NCI-H748 (cell line): ENCODE data around the gene ROR2.
A peak's percentile ranks its signal among the peaks of the same experiment; 100 is the strongest.

Source experiments
- DNase-seq: peaks from one replicate; lab custom pipeline; 2025; ENCODE audit not compliant: unreplicated experiment; lab: John Stamatoyannopoulos, UW

The ROR2 gene

DNA sequence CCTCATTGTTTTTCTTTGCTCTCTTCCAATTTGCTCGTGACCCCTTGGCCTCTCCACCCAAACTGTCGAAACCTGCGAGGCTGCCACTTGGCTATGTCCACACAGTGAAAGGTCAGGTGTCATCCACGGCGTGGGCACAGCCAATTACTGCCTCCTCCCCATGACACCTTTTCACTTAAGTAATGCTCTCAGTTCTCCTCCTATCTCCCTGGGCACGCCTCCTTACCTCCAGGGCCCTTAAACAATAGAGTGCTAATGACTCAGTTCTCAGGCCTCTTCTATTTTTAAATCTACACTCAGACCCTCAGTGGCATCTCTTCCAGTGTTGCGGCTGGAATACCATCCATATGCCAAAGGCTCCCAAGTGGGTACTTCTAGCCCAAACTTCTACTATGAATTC lies 256.8 kb downstream of the ROR2 start:
- DNase-seq, result no peak

DNA sequence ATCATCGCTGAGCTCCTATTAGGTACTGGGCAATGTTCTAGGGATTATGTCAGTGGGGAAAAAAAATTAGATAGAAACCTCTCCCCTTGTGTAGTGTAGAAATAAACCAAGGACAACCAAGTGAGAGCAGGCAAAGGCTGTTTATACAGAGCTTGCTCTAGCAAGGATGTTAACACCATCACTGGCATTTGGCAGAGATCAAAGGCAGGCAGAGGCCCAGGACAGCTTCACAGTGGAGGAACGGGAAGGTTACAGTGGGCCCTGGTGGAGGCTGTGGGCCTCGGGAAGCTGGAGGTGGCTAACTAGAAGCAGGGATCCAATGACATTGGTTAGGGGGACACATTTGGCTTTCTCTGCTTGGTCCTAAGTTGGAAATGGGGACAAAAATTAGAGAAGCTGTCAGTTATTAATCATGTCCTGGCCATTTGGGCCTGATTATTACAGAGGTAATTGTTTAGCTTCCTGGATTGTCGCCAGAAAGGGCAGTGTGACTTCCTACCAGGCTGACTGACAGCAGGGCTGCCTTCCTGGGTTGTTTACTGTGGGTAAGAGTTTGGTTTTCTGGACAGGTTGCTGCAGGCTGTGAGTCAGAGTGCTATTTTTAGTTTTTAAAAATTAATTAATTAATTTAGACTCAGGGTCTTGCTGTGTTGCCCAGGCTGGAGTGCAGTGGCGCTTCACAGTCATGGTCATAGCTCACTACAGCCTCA lies 259.3 kb downstream of the ROR2 start:
- peak; percentile 36 for DNase-seq

DNA sequence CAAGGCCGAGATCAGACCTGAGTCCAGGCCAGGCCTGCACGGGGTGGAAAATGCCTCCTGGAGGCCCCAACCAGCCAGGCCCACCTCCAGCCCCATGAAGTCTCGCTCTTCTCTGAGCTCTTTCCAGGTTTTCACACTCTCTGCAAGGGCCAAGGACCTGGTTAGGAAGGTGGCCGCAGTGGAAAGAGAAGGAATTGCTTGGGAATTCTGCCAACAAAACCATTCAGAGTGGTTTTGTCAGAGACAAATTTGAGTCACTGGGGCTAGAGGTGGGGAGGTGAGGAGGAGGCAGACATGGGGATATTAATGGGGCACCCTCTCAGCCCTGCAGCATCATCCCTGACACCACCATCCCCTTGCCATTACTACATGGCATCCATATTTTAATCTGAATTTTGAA lies 261.0 kb downstream of the ROR2 start:
- DNase-seq, result no peak

- no peak for DNase-seq
Measured at GRCh38 chr9:91683269-91683668, 266.8 kb downstream of the ROR2 start.

DNA sequence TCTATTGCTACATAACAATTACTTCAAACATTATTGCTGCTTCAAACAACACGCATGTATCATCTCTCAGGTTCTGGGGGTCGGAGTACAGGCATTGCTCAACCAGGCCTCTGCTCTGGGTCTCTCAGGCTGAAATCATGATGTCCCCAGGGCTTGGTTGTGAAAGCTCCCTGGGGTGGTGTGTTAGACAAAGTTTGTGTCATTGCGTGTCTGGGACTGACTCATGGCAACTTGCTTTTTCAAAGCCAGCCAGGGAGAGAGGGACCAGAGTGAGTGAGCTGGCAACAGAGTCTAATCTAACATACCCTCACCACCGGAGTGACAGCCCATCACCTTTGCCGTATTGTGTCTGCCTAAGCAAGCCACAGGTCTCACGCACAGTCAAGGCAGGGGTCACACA lies 267.2 kb downstream of the ROR2 start:
- DNase-seq, result no peak

GRCh38 chr9:91681461-91682305 lies 268.3 kb downstream of the ROR2 start:
- peak; percentile 69 for DNase-seq

DNA sequence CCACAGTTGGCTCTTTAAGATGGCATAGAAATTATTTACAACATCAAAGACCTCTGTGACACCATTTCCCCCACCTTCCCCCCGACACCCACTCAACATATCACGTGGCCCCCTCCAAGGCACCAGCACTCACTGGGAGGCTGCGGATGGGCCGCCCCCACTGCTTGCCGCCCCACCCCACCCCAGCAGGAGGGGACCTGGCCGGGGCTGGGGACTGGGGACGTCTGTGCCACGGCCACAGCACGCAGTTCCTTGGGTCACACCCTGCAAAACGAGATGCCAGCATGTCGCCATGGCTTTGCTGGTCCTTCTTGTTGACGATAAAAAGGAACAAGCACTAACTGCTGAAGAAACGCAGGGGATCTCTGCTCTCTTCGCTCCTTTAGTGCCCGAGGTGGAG lies 269.0 kb downstream of the ROR2 start:
- no peak for DNase-seq

DNA sequence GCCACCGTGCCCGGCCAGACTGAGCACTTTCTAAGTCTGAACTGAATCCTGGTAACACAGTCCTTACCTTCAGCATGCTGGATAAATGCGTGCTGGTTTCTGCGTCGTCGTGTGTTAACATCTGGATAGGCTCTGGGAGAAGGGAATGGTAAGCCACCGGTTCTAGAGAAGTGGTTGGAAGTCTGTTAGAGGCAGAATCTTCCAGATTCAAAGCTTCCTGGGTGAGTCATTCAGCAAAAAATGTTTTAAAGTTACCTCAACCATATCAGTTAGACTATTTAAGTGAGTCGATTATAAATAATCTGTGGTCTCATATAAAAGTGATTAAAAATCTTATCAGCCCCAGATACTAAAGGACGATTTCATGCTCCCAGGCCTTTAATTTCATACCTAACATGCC lies 269.9 kb downstream of the ROR2 start:
- no peak for DNase-seq

GRCh38 chr9:91678807-91679580 lies 271.0 kb downstream of the ROR2 start:
- no peak for DNase-seq

DNA sequence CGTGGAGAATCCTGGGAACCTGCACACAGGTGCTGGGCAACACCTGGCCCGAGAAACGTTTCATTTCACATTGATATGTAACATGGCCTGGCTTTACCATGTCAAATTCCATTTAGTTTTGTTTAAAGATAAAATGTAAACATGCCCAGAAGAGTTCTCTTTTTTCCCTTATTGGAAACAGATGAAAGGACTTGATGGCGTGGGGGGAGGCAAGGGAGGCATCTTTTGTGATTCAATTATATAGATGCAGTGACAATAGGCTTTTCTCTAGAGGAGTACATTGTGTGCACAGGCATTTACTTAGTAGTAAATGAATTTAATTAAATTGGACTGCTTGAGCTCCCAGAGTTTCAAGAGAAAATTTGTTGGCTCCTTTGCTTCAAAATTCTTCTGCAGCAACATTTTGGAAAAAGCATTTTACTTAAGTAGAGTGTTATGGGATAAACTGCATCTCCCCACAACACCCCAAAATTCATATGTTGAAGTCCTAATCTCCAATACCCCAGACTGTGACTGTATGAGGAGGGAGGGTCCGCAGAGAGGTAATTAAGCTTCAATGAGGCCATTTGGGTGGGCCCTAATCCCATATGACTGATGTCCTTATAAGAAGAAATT lies 272.1 kb downstream of the ROR2 start:
- peak; percentile 81 for DNase-seq

- no peak for DNase-seq
Measured at GRCh38 chr9:91677331-91677730, 272.7 kb downstream of the ROR2 start.

GRCh38 chr9:91676046-91676445 lies 274.0 kb downstream of the ROR2 start:
- no peak for DNase-seq

- no peak for DNase-seq
Measured at GRCh38 chr9:91664663-91665062, 285.4 kb downstream of the ROR2 start.

DNA sequence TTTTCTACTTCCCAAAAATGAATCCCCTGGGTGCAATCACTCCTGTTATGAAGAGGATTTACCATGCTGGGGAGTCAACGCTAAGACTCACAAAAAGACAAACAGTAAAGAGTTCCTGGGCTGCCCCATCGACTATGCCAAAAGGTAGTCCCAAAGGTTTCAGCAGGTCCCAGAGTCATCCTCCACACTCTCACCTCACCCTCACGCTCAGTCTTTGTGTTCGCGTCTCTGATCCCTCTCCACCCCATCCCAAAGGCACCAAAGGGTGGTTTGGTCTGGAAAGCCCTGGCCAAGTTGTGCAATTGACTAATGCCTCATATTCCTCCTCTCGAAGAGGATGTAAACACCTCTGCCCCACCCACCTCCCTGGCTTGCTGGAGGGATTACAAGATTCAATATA lies 286.2 kb downstream of the ROR2 start:
- no peak for DNase-seq

- DNase-seq, result no peak
Measured at GRCh38 chr9:91661451-91661850, 288.6 kb downstream of the ROR2 start.

DNA sequence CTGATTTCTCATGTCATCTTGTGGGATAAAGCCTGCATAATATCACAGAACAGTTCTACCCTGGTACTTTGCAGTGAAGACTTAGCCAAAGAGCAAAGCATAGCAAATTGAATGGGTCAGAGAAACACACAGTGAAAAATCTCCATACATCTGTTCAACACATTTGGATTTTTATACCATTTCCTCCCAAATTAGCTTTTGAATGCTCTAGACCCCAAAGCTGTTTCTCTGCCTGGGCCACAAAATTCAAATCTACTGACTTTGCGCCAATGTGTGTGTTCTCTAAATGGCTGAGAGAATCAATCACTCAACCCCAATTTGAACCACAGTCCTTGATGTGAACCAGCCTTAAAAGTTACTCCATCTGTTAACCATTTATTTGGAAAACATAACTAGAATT lies 289.5 kb downstream of the ROR2 start:
- DNase-seq, result no peak

DNA sequence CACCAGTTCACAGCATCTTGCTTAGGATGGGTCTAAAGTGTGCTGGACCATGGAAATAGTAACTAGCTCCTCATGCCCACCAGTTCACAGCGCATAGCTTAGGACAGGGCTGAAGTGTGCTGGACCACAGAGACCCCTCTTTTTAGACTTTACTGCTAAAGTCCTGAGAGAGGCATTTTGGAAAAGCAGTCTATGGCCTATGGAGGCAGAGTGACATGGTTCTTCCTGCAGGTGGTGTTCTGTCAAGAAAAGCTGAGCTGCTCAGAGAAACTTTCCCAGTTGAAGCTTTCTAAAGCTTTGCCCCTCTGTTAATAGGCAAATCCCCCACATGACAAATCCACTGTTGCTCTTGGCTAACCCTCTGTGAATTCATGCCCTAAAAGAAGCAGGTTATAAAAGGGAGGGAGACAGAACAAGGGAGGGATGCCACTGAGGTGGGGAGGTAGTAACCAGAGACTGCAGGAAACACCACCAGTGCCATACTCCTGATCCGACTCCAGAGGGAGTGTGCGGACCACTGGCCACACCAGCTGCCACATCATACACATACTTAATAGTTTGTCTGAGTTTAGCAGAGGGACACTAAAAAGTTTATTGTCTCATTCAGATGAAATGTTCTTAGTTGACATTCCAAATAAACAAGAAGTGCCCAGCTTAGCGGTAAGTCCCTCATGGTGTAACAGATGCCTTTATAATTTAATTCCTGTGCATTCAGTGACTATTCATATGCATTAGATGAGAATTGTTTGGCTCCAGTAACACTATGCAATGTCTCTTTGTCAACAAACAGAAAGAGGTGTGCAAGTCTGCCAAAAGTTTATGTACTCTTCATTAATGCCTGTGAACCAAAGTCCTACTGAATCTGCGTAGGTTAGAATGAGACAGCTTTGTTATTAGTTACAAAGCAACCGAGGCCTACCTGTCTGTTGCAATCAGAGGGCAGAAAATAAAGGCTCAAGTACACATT lies 290.2 kb downstream of the ROR2 start:
- peak; percentile 23 for DNase-seq

DNA sequence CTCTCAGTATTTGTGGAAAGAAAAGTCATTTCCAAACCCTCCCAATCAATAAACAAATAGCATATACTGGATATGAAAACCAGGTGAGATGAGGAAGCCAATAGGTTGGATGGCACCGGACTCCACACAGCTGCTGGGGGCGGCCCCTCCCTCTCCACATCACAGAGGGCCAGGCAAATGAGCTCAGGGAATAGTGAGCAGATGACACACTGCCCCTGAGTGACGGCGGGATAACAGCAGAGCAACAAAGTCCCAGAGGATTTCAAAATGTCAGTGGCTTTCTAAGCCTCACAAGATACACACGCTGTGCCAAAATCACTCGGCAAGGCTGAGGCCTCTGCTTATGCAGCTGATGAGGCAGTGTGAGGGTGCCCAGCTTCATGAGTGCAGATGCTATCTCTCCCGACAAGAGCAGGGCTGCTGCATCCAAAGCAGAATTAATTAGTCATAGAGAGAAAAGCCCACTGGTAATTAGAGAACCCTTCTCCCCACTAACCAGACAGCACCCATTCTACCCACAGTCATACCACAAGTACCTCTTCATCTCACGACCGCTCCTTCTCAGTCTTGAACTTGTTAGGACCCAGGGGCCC lies 291.4 kb downstream of the ROR2 start:
- no peak for DNase-seq

GRCh38 chr9:91657501-91657900 lies 292.5 kb downstream of the ROR2 start:
- no peak for DNase-seq

- DNase-seq, result no peak
Measured at GRCh38 chr9:91655658-91656057, 294.4 kb downstream of the ROR2 start.
